ENCODE data around the gene EAPP.

DNA sequence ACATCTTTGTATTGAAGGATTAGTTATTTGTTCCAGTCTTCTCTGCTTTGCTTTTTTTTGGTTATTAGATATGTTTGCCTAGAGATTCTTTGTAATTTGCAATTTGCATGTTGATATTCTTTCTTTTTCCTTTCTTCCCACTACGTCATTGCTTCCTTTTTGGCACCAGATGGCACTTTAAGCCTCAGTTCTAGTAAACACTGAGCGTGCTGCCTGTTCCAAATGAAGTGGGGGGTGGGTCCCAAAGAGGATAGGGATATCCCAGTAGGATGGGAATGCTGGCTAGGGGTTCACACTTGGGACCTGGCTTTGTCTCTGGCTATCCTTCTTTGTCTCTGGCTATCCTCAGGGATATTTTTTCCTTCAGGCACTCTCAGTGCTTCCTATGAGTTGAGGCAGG lies 17.0 kb downstream of the EAPP start:
- TF ChIP-seq, protein P1, sequence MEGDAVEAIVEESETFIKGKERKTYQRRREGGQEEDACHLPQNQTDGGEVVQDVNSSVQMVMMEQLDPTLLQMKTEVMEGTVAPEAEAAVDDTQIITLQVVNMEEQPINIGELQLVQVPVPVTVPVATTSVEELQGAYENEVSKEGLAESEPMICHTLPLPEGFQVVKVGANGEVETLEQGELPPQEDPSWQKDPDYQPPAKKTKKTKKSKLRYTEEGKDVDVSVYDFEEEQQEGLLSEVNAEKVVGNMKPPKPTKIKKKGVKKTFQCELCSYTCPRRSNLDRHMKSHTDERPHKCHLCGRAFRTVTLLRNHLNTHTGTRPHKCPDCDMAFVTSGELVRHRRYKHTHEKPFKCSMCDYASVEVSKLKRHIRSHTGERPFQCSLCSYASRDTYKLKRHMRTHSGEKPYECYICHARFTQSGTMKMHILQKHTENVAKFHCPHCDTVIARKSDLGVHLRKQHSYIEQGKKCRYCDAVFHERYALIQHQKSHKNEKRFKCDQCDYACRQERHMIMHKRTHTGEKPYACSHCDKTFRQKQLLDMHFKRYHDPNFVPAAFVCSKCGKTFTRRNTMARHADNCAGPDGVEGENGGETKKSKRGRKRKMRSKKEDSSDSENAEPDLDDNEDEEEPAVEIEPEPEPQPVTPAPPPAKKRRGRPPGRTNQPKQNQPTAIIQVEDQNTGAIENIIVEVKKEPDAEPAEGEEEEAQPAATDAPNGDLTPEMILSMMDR (conservative IDR thresholded peaks at IDR 0.05 in 1 of 2, IDR thresholded peaks at IDR 0.05 in 1 of 2; ENCODE audit: low read depth in 1 of 2, low read length in 2 of 2), result no peak
- TF ChIP-seq EZH2 (IDR thresholded peaks at IDR 0.05; ENCODE audit: low read length, missing control alignments), result no peak

Measured in fibroblast of lung (primary cell).